Esophagus muscularis mucosa (tissue), 4 donors: Measurements from ENCODE around the gene ENOX1. TPM values are rescaled to one million over a fixed set of nuclear protein-coding genes. Genes with fewer than 3 reads are reported as not detected.

ENCODE experiments used
- DNase-seq: peaks from one replicate; pipeline ENCODE4 v3.0.0-alpha.2; 2017; ENCODE audit errors: extremely low spot score
- H3K27ac ChIP-seq, 4 donors: fragments of 200-600 bp; sonication (generic); replicated peaks in 1 of 4; 1 replicate in 3 of 4; 2 replicates in 1 of 4; pipeline ENCODE4 v1.5.1; 2016 to 2019; ENCODE audit warnings: mild to moderate bottlenecking in 1 of 4
- H3K27me3 ChIP-seq, 4 donors: fragments of 200-600 bp; sonication (generic); one replicate each; pipeline versions ENCODE4 v1.5.1 to v1.6.0; 2016 to 2019
- H3K36me3 ChIP-seq, 4 donors: fragments of 200-600 bp; sonication (generic); one replicate each; pipeline ENCODE4 v1.5.1; 2016 to 2019
- H3K4me1 ChIP-seq, 4 donors: fragments of 200-600 bp; sonication (generic); one replicate each; pipeline ENCODE4 v1.5.1; 2016 to 2019
- H3K4me3 ChIP-seq, 4 donors: fragments of 200-600 bp; sonication (generic); 1 replicate in 2 of 4; 2 replicates in 2 of 4; pipeline ENCODE4 v1.5.1; 2016 to 2019; ENCODE audit warnings: mild to moderate bottlenecking in 4 of 4, moderate library complexity in 1 of 4
- H3K9me3 ChIP-seq, 4 donors: fragments of 200-600 bp; sonication (generic); 1 replicate in 3 of 4; 2 replicates in 1 of 4; pipeline ENCODE4 v1.5.1; 2016 to 2019
- EP300 ChIP-seq: sonication (generic); formaldehyde crosslinking; IDR thresholded peaks from one replicate; pipeline ENCODE4 v1.6.1; 2017; ENCODE audit warnings: antibody characterized with exemption
- POLR2A ChIP-seq: fragments of 450-650 bp; IDR thresholded peaks from one replicate; pipeline ENCODE4 v1.6.1; 2017; ENCODE audit warnings: antibody characterized with exemption, moderate library complexity, mild to moderate bottlenecking, low read depth
- POLR2AphosphoS5 ChIP-seq, 2 donors: sonication (generic); formaldehyde crosslinking; IDR thresholded peaks; one replicate each; pipeline ENCODE4 v1.6.1; 2017; ENCODE audit warnings: antibody characterized with exemption in 2 of 2
- WGBS: methylation state at CpG from one replicate; pipeline ENCODE4 v1.1.5; 2018; 5-methylcytosine and 5-hydroxymethylcytosine counted together
- intact Hi-C: fragments of 100-400 bp; cut with DNase I; formaldehyde crosslinking; loops from one replicate; pipeline ENCODE4 v1.15.1; 2023
- total RNA-seq, 4 donors: library from RNA; depleted of rRNA; stranded (reverse); fragments of >200 nt; gene quantifications; one replicate each; pipeline versions ENCODE4 v1.1.0 to v1.2.1, GENCODE V29; 2016
- TF ChIP-seq, protein P1 (sequence below), 3 experiments: fragments of 200-600 bp in 2 of 3; fragments of 450-650 bp in 1 of 3; sonication (generic) in 2 of 3; IDR thresholded peaks; one replicate each; pipeline ENCODE4 v1.5.1; 2017 to 2019; ENCODE audit warnings: antibody characterized with exemption in 3 of 3, mild to moderate bottlenecking in 2 of 3, moderate library complexity in 1 of 3

Gene ENOX1
- total RNA-seq, 4 donors from 2014 or later = 9.3 to 14.1 (median 12.4) TPM

DNA sequence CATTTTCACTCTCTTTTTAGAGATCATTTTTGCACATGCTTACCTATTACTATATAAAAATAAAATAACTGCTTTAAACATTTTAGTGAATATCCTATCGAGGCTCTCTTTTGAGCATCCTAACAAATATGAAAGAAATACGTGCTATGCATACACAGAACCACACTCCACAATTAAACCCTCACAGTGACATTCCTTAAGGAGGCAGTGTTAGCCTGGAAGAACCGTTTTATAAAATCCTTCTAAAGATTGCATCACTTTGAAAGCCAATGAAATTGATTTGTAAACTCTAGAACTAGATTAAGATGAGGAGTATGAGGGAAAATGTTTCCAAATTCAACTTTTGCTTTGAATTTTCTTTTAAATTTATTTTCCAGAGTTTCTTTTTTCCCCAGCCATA, 11.1 kb upstream of the ENOX1 start:
- Histone ChIP-seq H3K4me3 (no peak overlapping the region), H3K4me1 (no peaks in the 10 kb centered on the region), H3K27ac (no peak overlapping the region), H3K27me3 (no peaks in the 10 kb centered on the region), H3K36me3 (no peaks in the 10 kb centered on the region), H3K9me3 (no peaks in the 10 kb centered on the region)
- 71% methylated on average over 3 of the region's 3 CpGs for WGBS
- TF ChIP-seq EP300 (no peak), POLR2A (no peak), POLR2AphosphoS5 (IDR thresholded peaks at IDR 0.05) (no peak)
- TF ChIP-seq, protein P1, sequence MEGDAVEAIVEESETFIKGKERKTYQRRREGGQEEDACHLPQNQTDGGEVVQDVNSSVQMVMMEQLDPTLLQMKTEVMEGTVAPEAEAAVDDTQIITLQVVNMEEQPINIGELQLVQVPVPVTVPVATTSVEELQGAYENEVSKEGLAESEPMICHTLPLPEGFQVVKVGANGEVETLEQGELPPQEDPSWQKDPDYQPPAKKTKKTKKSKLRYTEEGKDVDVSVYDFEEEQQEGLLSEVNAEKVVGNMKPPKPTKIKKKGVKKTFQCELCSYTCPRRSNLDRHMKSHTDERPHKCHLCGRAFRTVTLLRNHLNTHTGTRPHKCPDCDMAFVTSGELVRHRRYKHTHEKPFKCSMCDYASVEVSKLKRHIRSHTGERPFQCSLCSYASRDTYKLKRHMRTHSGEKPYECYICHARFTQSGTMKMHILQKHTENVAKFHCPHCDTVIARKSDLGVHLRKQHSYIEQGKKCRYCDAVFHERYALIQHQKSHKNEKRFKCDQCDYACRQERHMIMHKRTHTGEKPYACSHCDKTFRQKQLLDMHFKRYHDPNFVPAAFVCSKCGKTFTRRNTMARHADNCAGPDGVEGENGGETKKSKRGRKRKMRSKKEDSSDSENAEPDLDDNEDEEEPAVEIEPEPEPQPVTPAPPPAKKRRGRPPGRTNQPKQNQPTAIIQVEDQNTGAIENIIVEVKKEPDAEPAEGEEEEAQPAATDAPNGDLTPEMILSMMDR (IDR thresholded peaks at IDR 0.05) = no peak
- intact Hi-C loops = no loop called here
- no peak for DNase-seq

- no peaks in the 10 kb centered on the region for H3K9me3 ChIP-seq
- no peaks in the 10 kb centered on the region for H3K4me1 ChIP-seq
- H3K27ac ChIP-seq = no peak overlapping the region
- H3K36me3 ChIP-seq = no peaks in the 10 kb centered on the region
- TF ChIP-seq POLR2A (no peak), POLR2AphosphoS5 (IDR thresholded peaks at IDR 0.05) (no peak)
- H3K27me3 ChIP-seq = no peaks in the 10 kb centered on the region
- WGBS = 100% methylated on average over 1 of the region's 1 CpG
- no peak overlapping the region for H3K4me3 ChIP-seq
- intact Hi-C loops = no loop called here
- no peak for DNase-seq
These were observed 10.4 kb upstream of the ENOX1 start for GRCh38 chr13:43797159-43797558.

GRCh38 chr13:43794416-43794815, 7.6 kb upstream of the ENOX1 start:
- TF ChIP-seq, protein P1 (IDR thresholded peaks at IDR 0.05) = no peak
- TF ChIP-seq POLR2AphosphoS5 (IDR thresholded peaks at IDR 0.05) = no peak
- no peak for TF ChIP-seq POLR2A
- TF ChIP-seq EP300 = no peak
- Histone ChIP-seq H3K4me3 (no peak overlapping the region), H3K9me3 (no peaks in the 10 kb centered on the region), H3K4me1 (no peaks in the 10 kb centered on the region), H3K36me3 (no peaks in the 10 kb centered on the region), H3K27me3 (no peaks in the 10 kb centered on the region), H3K27ac (no peak overlapping the region)
- no peak for DNase-seq
- intact Hi-C loops = no loop called here

- no peaks in the 10 kb centered on the region for H3K9me3 ChIP-seq
- H3K36me3 ChIP-seq = no peaks in the 10 kb centered on the region
- TF ChIP-seq, protein P1 (IDR thresholded peaks at IDR 0.05) = no peak
- TF ChIP-seq POLR2AphosphoS5 (IDR thresholded peaks at IDR 0.05) (no peak), EP300 (no peak), POLR2A (no peak)
- intact Hi-C loops = no loop called here
- H3K4me3 ChIP-seq = no peak overlapping the region
- WGBS = 76% methylated on average over 3 of the region's 3 CpGs
- no peaks in the 10 kb centered on the region for H3K27me3 ChIP-seq
- peaks cover 4 to 12% (median 11%) of the 10 kb centered on the region in 4 donors for H3K4me1 ChIP-seq
- DNase-seq = no peak
- no peak overlapping the region for H3K27ac ChIP-seq
These were observed 5.5 kb upstream of the ENOX1 start for GRCh38 chr13:43792076-43792881.

DNA sequence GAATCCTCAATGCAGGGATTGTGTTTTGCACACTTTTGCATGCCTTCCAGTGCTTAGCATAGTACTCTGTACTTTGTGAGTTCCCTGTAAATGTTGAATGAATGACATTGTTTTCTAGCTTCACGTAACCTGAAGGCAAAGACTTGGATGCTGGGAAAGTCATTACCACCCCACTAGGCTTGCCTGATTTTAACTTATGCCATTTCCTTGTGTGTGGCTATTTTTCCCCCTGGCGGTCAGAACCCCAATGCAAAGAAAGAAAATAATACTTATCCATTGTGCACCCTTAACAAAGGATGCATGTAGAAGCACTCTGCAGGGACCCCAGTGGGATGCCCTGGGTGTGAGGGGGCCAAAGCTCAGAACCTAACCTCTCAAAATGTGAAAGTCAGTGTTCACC, 1.2 kb upstream of the ENOX1 start:
- DNase-seq = no peak
- H3K36me3 ChIP-seq = no peaks in the 10 kb centered on the region
- intact Hi-C loops = loop anchor here (5.0 to 10.0 kb wide), 3 partner anchors 126 to 523 kb away; no protein-coding TSS in a partner anchor
- no peaks in the 10 kb centered on the region for H3K9me3 ChIP-seq
- WGBS = 38% methylated on average over 2 of the region's 2 CpGs
- peak overlapping the region; percentile 86 to 96 (median 91) for H3K27ac ChIP-seq
- peaks cover 28 to 52% (median 51%) of the 10 kb centered on the region in 4 donors for H3K4me1 ChIP-seq
- peaks cover 0 to 4% (median 0%) of the 10 kb centered on the region in 4 donors for H3K27me3 ChIP-seq
- TF ChIP-seq, protein P1 (IDR thresholded peaks at IDR 0.05) = peak; percentile 33 to 51 (median 38)
- TF ChIP-seq POLR2AphosphoS5 (IDR thresholded peaks at IDR 0.05) = no peak
- peak overlapping the region; percentile 68 to 89 (median 76) for H3K4me3 ChIP-seq
